HL-60/S4 treated with retinoic acid at 250 ng/mL for 4 days and 3 days (cell line): ENCODE data around the gene SPP1.
"Not testable (repeated sequence)": the region's sequence is repeated elsewhere in the genome, so short reads cannot be mapped to it uniquely, and the experiment has no call there.

Experiments
- in situ Hi-C: fragments of 300-500 bp; cut with MboI; formaldehyde crosslinking; loops from 2 replicates; pipeline ENCODE4 v1.7.0; 2022; ENCODE audit warnings: low sequenced_read_pairs

Gene SPP1

GRCh38 chr4:87985097-87985886 lies 9.8 kb downstream of the SPP1 start:
- in situ Hi-C loops: no loop called here

- in situ Hi-C loops: no loop called here
Measured at GRCh38 chr4:87985887-87986200, 10.3 kb downstream of the SPP1 start.

GRCh38 chr4:87986508-87986907 lies 11.0 kb downstream of the SPP1 start:
- in situ Hi-C loops: no loop called here

GRCh38 chr4:87989765-87990164 lies 14.3 kb downstream of the SPP1 start:
- in situ Hi-C loops: no loop called here

GRCh38 chr4:87995435-87995834 lies 19.9 kb downstream of the SPP1 start:
- in situ Hi-C loops: no loop called here

GRCh38 chr4:87999191-87999691 lies 23.7 kb downstream of the SPP1 start:
- in situ Hi-C loops: not testable (repeated sequence)

GRCh38 chr4:88001871-88002270 lies 26.4 kb downstream of the SPP1 start:
- in situ Hi-C loops: no loop called here

- in situ Hi-C loops: no loop called here
Measured at GRCh38 chr4:88002786-88003185, 27.3 kb downstream of the SPP1 start.

- in situ Hi-C loops: no loop called here
Measured at GRCh38 chr4:88003261-88003660, 27.7 kb downstream of the SPP1 start.

GRCh38 chr4:88005076-88005475 lies 29.6 kb downstream of the SPP1 start:
- in situ Hi-C loops: no loop called here

GRCh38 chr4:88005946-88006345 lies 30.4 kb downstream of the SPP1 start:
- in situ Hi-C loops: no loop called here

- in situ Hi-C loops: no loop called here
Measured at GRCh38 chr4:88006956-88007303, 31.4 kb downstream of the SPP1 start.

GRCh38 chr4:88007304-88008121 lies 32.0 kb downstream of the SPP1 start, which contains the start of gene PKD2:
PKD2 (plus strand) TSS chr4:88007635; CDS start chr4:88007734, 99 bp downstream.
- in situ Hi-C loops: no loop called here

- in situ Hi-C loops: no loop called here
Measured at GRCh38 chr4:88008122-88008742, 32.7 kb downstream of the SPP1 start.

- in situ Hi-C loops: no loop called here
Measured at GRCh38 chr4:88008743-88009171, 33.2 kb downstream of the SPP1 start.

GRCh38 chr4:88009871-88010270 lies 34.4 kb downstream of the SPP1 start:
- in situ Hi-C loops: no loop called here

- in situ Hi-C loops: no loop called here
Measured at GRCh38 chr4:88010966-88011365, 35.5 kb downstream of the SPP1 start.

GRCh38 chr4:88012647-88013046 lies 37.1 kb downstream of the SPP1 start:
- in situ Hi-C loops: no loop called here

GRCh38 chr4:88014386-88014905 lies 38.9 kb downstream of the SPP1 start:
- in situ Hi-C loops: no loop called here

- in situ Hi-C loops: no loop called here
Measured at GRCh38 chr4:88015659-88016295, 40.3 kb downstream of the SPP1 start.
